LHCN-M2 (cell line): ENCODE results near the gene KCNAB3. TPM values are rescaled to one million over a fixed set of nuclear protein-coding genes. Genes with fewer than 3 reads are reported as not detected.

Experiments used
- DNase-seq: peaks from one replicate; pipeline ENCODE4 v3.0.0-alpha.2; 2012; ENCODE audit warnings: low read depth
- total RNA-seq: library from RNA; depleted of rRNA; stranded (reverse); fragments of >200 nt; gene quantifications from 2 replicates; pipeline ENCODE4 v1.2.3, GENCODE V29; 2014

KCNAB3 gene
- total RNA-seq, 1 experiment from 2014 or later: 0.46 TPM

GRCh38 chr17:7940743-7941142 lies 11.1 kb upstream of the KCNAB3 start:
- no peak for DNase-seq

- DNase-seq: no peak
These were observed 10.4 kb upstream of the KCNAB3 start for GRCh38 chr17:7940034-7940433.

GRCh38 chr17:7935859-7936258 lies 6.2 kb upstream of the KCNAB3 start:
- no peak for DNase-seq

GRCh38 chr17:7932949-7933348 lies 3.3 kb upstream of the KCNAB3 start:
- DNase-seq: peak; percentile 78

DNA sequence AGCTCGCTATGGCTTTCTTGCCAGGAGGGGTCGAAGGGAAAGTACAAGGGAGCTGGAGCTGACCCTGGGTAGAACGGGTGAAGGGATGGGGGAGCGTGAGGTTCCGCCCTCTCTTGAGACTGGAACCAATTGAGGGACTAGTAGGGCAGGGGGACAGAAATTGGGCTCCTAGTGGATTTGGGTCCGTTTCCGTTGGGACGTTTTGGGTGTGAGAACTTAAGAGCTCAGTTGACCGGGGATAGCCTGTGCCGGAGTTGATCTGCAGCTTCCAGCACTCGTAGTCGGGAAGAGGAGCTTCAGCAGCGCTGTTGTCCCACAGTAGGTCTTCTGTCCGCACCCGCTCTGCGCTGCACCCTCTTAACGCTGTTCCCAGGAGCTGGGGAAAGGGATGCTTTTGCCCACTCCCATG lies 2.8 kb upstream of the KCNAB3 start:
- DNase-seq: peak; percentile 43

DNA sequence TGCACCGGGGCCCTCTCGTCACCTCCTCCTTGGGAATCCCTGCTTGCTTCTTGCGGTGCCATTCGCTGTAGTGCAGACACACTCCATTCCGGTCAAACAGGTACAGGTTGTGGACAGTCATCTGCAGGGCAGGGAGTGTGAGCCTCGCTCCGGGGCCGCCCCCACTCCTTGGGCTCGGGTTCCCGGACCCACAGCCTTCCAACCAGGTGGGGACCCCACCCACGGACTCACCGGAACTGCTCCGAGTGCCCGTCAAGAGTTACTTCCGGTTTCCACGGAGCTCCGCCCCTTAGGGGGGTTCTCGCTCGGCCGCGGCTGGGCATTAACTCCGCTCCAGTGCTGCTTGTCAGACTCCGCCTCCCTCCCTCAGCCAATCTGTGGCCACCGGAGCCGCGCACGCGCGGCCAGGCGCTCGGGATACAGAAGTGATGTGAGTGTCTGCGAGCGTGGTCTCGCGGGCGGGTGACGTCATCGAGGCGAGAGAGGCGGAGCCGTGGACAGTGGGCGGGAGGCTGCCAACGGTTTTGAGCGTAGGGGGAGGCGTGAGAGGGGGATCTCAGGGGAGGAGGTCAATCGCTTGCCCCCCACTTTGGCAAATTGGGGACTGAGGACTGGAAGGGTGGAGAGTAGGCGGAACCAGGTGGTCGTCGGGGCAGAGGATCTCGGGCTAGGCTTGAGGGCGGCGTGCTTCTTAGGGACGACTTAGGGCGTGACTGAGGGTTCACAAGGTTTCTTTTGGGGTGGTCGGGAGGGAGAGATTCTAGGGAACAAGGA lies 2.2 kb upstream of the KCNAB3 start, which contains the start of the genes CNTROB and TRAPPC1:
Gene CNTROB (plus strand): TSS at position 498 of the 774 bp plus-strand sequence. CDS start 874 bp downstream, outside the sequence.
Gene TRAPPC1 (minus strand): TSS at position 238 of the 774 bp plus-strand sequence. CDS start 117 bp downstream, at position 121.
- DNase-seq: peak; percentile 99

DNA sequence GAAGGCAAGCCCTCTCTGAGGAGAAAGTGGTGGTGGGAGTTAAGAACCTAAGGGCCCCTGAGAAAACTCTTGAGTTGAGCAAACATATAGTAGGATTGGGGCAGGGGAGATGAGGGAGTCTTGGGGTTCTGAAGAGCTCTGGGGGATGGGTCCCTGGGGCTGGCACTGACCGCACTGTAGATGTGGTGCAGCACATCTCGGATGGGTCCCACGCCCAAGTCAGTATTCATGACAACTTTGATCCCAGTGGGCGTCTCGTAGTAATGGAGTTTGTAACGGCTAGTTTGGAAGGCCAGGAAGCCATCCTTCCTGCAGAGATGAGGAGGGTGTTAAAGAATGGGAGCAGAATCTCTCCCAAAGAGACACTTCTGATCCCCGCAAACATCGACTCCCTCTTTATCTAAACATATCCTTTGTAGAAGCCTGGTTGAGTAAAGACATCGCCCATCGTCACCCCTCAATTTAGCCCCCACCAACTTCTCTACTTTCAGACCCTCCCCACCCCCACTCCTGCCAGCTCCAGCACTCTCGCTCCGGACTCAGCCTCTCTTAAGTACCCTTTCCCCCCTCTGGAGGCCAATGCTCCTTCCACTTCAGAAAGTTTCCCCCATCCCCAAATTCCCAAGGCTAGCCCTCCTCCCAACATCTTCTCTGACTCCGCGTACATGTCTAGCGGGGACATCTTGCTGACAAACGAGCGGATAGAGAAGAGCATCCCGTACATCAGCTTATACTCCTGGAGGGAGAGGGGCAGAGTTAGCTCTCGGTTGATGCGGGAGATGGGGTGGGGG lies 1.4 kb upstream of the KCNAB3 start:
- no peak for DNase-seq

- no peak for DNase-seq
These were observed 2.1 kb downstream of the KCNAB3 start for GRCh38 chr17:7927596-7927995.

DNA sequence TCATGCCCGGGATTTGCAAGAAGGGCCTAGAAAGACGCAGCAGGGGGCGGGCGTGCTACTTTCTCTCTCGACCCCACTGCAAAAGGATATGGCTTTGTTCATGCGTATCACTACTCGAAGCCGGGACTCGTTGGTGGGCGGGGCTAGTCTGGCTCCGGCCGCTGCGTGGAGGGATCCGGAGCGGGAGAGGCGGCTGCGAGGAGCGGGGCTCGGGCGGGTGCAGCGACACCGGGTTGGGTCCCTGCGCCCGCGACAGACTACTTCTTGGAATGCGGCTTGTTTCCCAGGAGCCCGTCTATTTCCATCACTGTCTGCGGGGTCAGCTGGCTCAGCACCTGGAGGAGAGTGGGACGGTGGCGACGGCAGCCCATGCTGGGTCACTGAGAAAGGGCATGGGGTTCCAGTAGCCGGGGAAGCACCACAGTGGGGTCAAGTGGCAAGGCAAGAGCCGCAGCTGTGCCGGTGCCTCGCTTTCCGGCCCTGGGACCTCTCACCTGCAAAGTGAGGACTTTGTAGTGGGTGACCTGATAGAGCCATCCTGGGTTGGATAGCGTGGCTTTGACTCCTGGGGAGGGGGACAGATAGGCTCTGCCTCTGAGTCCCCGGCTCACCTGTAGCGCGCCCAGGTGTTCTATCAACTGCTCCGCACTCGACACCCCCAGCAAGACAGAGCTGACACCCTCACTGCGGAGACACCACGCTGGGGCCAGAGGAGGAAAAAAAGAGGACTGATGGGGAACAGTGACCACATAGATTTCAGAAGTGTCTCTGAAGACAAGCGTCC lies 6.6 kb downstream of the KCNAB3 start:
- DNase-seq: no peak

DNA sequence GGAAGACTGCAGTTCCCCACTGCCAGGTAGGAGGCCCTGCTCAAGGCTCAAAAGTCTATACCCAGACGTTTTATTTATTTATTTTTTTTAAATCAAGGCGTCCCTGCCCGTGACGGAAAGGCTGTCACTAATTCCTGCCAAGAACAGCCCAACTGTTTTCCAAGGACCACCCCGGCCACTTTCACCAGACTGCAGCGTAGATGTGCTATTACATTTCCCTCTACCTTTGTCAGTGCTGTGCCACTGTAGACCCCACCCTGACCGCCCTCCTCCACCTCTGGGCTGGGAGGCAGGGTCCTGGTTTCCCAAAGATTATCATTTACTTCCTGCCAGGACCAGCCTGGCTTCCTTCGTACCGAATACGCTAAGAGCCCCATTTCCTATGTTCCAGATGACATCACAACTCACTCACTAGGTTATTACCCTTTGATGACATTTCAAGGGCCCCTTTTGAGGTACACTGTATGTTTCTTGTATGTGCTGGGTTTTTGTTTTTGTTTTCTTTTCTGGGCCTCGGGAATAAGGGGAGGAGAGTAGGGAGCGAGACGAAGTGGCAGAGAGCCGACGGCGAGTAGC lies 7.3 kb downstream of the KCNAB3 start:
- DNase-seq: no peak

DNA sequence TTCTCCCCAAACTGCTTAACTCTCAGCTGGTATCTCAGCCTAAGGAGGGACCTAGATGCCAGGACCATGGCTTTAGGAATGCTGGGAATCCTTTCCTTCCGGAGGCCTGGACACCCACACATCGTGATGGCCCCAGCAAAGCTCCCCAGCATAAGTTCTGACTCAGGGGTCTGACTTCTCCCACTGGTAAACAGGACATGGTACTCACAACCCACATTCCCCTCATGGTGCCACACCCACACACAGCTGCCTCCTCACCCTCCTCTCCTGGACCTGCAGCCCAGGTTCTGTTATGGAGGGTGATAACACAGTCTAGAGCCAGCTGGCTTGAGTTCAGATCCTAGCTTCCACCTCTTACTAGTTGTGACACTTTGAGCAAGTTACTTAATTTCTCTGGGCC lies 12.8 kb downstream of the KCNAB3 start:
- peak; percentile 60 for DNase-seq

- DNase-seq: no peak
These were observed 13.3 kb downstream of the KCNAB3 start for GRCh38 chr17:7916385-7916682.

DNA sequence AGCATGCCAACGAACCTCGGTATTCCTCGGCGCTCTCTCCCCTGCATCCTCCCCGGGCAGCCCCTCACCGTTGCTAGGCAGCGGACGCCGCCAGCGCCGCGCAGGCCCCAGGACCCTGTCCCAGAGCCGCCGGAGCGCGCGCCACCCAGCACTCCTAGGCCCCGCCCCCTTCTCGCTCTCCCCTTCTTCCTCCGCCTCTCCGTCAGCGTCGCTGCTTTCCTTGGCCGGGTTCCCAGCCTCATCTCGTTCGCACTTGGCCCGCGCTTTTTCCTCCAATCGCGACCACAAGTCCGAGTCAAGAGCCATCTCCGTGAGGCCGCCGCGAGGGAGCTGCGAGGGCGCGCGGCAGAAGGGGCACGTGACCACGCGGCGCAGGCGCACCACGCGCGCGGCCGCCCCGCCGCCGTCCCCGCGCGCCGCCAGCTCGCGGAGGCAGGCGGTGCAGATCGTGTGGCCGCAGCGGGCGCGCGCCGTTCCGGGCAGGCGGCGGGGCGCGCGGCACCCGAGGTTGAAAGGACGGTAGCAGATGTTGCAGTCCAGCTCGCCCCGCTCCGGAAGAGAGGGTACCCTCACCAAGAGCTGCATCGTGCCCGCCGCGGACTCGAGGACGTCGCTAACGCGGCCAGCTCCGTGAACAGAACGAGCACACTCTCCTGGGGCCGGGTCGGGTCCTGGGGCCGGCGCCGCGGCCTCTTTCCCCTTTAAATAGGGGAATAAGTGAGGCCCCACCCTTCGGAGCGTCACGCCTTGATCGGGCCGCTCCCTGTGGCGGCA lies 13.9 kb downstream of the KCNAB3 start, which contains the start of gene RNF227:
Gene RNF227 (minus strand): TSS at position 679 of the 774 bp plus-strand sequence. CDS start 94 bp downstream, at position 585.
- peak; percentile 97 for DNase-seq

- DNase-seq: no peak
These were observed 14.5 kb downstream of the KCNAB3 start for GRCh38 chr17:7915179-7915610.

DNA sequence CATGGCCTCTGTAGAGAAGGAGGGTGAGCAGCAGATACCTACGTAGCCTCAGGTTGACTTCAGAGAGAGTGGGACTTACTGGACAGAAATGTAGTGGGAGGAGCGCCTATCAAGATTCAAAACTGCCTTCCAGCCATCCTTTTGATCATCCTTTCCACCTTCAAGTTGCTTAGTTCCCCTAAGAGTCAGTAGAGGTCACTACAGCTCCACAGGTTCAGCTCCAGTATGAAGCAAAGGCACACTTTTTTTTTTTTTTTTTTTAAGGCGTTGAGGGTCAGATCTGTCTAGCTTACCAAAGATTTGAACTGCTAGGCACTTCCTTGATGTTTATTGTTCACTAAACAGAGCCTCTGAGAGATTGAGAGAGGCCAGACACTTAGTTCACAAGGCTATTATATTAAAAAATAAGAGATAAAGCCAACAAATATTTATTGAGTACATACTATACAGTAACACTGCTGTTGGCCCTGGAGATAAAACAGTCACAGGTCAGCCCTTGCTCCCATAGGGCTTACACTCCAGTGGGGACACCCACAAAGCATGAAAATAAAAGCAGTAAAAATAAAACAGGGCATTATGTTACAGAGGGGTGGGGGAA lies 16.6 kb downstream of the KCNAB3 start:
- DNase-seq: peak; percentile 74

DNA sequence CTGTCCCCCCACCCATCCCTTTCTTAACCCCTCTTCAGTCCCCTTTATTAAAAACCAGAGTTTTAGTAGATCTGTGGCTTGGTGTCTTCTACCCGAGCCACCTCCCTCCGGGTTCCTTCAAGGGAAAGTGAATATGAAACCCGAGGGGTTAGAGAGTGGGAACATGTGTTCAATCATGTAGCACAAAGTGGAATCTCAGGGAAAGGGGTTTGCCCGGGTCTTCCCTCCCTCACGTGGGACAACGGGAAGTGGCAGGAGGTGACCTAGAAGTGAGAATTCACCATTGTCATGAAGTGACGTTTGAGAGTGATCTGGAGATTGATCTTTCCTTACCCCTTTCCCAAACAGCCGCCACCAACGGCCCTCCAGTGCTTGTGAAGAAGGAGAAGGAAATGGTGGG lies 18.5 kb downstream of the KCNAB3 start:
- DNase-seq: no peak

- no peak for DNase-seq
These were observed 18.9 kb downstream of the KCNAB3 start for GRCh38 chr17:7910711-7911110.

GRCh38 chr17:7910281-7910680 lies 19.4 kb downstream of the KCNAB3 start:
- DNase-seq: no peak

GRCh38 chr17:7909089-7909488 lies 20.6 kb downstream of the KCNAB3 start:
- DNase-seq: no peak
